GM18526 (cell line): ENCODE data around the gene JAKMIP2.

Source experiments
- POLR2A ChIP-seq: IDR thresholded peaks from 3 replicates; pipeline ENCODE4 v1.6.1; 2011; ENCODE audit not compliant: insufficient read length; ENCODE audit errors: extremely low read depth

JAKMIP2 gene

DNA sequence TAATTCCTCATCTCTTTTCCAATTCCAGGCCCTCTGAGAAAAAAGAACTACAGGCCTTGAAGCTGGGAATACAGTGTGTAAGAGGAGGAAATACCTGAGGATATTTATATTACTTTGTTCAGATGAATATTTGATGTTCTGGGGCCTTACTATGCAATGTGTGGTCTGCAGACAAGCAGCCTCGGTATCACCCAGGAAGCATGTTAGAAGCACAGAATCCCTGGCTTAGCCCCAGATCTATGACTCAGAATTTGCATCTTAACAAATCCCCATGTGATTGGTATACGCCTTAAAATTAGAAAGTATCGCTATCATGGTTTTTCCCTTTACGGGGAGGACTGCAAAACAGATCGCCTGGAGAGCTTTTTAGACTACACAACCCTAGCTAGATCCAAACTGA is 121.0 kb downstream of the JAKMIP2 start:
- TF ChIP-seq POLR2A: no peak

GRCh38 chr5:147659166-147659929 is 123.2 kb downstream of the JAKMIP2 start:
- TF ChIP-seq POLR2A: no peak

DNA sequence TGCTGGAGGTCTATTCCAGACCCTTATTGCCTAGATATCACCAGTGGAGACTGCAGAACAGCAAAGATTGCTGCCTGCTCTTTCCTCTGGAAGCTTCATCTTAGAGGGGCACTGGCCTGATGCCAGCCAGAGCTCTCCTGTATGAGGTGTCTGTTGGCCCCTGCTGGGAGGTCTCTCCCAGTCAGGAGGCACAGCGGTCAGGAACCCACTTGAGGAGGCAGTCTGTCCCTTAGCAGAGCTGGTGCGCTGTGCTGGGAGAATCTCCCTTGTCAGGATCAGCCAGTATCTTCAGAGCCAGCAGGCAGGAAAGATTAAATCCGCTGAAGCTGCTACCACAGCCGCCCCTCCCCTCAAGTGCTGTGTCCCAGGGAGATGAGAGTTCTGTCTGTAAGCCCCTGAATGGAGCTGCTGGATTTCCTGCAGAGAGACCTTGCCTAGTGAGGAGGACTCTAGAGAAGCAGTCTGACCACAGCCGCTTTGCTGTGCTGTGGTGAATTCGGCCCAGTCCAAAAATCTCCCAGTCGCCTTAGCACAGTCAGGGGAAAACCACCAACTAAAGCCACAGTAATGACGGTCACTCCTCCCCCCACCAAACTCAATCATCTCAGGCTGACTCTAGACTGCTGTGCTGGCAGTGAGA is 124.1 kb downstream of the JAKMIP2 start:
- TF ChIP-seq POLR2A: no peak

- TF ChIP-seq POLR2A: no peak
Measured at GRCh38 chr5:147648597-147648996, 133.9 kb downstream of the JAKMIP2 start.

- TF ChIP-seq POLR2A: no peak
Measured at GRCh38 chr5:147645197-147645596, 137.3 kb downstream of the JAKMIP2 start.

DNA sequence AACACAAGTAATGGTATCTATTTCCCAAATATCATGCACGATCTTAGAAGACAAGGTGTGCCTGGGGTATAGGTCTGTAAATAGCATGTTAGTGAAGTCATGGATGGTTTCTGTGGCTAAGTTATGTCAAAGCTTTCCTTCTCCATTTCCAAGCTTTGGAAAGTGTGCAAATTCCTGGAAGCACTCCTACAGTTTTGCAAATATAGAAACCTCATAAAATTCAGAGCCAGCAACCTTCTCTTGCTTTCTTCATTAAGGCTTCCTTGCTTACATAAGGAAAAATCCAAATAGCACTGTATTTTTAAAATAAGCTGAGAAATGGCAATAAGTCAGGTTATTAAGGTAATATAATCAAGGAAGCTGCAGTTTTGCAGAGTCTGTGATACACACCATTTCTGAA is 138.1 kb downstream of the JAKMIP2 start:
- TF ChIP-seq POLR2A: no peak

GRCh38 chr5:147643142-147643541 is 139.4 kb downstream of the JAKMIP2 start:
- TF ChIP-seq POLR2A: no peak

DNA sequence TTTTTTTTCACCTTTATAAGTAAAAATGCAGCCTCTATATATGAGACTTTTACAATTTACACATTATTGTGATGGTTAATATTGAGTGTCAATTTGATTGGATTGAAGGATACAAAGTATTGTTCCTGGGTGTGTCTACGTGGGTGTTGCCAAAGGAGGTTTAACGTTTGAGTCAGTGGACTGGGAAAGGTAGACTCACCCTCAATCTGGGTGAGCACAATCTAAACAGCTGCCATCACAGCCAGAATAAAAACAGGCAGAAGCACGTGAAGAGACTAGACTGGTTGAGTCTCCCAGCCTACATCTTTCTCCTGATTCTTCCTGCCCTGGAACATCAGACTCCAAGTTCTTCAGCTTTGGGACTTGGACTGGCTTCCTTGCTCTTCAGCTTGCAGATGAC is 139.9 kb downstream of the JAKMIP2 start:
- TF ChIP-seq POLR2A: no peak

GRCh38 chr5:147639321-147639720 is 143.2 kb downstream of the JAKMIP2 start:
- TF ChIP-seq POLR2A: no peak

DNA sequence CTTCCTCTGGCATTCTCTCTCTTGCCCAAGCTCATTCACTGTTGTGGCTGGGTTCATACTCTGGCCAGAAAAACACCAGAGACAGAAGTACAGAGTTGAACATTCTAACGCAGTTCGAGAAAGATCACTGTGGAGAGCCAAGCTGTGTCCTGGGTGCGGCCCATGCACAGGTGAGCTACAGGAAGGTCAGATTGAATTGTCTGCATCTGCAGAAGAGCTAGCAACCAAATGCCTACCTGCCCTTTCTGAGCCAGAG is 145.9 kb downstream of the JAKMIP2 start:
- no peak for TF ChIP-seq POLR2A

DNA sequence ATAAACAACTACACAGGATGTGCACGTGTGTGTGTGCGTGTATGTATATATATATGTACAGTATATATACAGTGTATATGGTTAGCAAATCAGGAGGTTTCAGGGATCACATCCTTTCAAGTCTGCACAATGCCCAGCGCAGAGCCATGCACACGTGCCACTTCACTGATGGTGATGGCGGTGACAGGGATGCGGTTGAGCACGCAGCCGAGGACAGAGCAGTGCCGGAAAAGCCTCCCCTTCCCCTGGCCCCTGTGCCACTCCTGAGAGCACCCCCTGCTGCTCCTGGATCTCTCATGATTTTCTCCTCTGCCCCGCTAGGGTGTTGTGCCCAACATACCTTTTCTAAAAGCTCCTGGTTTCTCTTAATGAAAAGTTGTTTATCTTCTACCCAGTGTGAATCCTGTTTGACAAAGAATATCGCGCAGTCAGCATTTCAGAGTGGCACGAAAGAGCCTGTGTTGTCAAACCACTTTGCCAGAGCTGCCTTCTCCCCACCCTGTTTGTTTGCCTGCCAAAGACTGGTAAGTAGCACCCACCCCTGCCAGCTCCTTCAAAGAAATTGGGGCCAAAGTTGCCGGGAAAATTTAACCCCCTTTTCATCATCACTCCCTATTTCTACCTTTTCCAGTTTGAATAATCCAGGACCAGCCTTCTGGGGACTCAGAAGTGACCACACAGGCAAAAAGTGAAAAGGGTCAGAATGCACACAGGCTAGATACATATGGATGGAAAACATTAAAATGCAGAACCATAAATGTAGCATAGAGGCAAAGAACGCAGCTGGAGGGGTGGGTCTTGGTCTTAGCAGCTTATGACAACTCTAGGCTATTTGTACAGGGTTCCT is 146.4 kb downstream of the JAKMIP2 start:
- TF ChIP-seq POLR2A: no peak

DNA sequence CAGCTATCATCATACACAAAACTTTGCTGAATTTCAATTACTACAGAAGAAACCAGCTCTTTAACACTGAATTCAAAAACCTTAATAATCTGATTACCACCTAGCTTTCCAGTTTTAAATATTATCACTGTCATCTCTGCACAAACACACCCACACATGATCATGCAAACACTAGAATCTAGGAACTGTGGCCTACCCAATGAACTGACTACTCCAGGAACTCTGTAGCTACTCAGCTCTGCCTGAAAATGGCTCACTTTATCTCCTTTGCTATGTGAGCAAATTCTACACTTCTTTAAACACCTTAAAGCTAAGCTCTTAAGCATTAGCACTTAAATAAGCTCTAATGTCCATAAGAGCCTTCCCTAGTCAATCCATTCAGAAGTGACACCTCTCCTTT is 149.4 kb downstream of the JAKMIP2 start:
- no peak for TF ChIP-seq POLR2A

- no peak for TF ChIP-seq POLR2A
Measured at GRCh38 chr5:147631428-147632003, 151.0 kb downstream of the JAKMIP2 start.

DNA sequence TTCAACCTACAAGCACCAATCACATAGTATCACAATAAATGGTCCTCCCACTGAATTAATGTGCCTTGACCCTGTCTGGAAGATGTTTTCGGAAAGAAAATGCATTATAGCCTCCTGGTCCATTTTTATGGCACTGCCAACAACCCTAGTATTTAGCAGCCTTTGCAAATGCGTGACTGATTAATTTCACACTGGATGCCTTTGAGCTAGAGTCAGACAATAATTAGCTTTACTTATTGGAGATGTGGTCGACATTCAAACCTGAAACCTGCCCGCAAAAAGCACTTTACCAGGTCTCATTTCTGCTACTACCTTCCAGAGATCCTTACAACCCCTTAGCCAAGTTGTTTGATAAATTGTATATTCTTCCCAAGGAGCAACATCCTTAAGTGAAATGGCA is 153.3 kb downstream of the JAKMIP2 start:
- no peak for TF ChIP-seq POLR2A

- no peak for TF ChIP-seq POLR2A
Measured at GRCh38 chr5:147628058-147628895, 154.3 kb downstream of the JAKMIP2 start.

DNA sequence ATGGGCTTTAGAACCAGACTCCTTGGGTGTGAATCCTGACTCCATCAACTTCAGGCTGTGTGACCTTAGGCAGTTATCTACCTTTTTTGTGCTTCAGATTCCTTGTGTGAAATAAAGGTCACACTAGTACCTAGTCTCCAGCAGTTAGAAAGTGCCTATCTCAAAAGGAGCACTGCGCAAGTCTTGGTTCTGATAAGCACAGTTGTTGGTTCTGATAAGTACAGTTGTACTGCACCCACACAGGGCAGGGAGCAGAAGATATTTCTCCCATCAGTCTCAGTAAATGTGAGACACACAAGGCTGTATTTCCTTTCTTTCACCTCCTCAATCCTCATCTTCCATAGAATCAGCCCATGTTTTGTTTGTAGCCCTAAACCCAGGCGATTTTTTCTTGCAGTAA is 156.1 kb downstream of the JAKMIP2 start:
- no peak for TF ChIP-seq POLR2A

GRCh38 chr5:147621016-147621415 is 161.5 kb downstream of the JAKMIP2 start:
- no peak for TF ChIP-seq POLR2A
